Measurements from ENCODE around the gene CYSRT1. TPM values are rescaled to one million over a fixed set of nuclear protein-coding genes. Genes with fewer than 3 reads are reported as not detected.

Gene CYSRT1
- total RNA-seq, 1 donor from 2014 or later = 1.3 TPM

DNA sequence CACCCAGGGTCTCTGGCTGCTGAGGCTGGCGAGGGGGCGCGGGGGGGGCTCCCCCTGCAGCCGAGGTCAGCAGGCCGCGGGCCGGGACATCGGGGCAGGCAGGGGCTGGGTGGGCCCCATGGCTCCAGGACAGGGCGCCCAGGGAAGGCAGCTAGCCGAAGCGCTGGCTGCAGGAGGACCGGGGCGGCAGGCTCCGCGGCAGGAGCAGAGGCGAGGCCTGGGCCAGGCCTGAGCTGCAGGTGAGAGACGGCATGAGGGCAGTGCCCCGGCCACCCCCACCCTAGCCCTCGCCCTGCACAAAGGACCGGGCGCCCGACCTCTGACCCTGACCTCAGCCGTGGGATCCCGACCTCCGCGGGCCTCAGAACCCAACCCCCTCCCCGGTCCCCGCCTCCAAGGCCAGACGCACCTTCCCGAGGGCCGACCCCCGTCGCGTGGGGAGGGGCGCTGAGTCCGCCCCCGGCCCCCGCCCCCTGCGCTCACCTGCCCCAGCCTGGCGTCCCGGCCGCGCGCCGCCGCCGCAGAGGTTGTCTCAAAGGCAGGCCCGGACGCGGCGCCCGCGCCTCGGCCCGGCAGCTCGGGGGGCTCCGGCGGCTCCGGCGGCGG is 3.4 kb upstream of the CYSRT1 start:
- no peak for TF ChIP-seq CTCF (IDR thresholded peaks at IDR 0.05; ENCODE audit: insufficient read depth, low read depth, low read length)
- TF ChIP-seq EZH2 (IDR thresholded peaks at IDR 0.05; ENCODE audit: insufficient read depth, low read length) = no peak
- peak overlapping the region; percentile 95 for H3K4me2 ChIP-seq (ENCODE audit: low read length)
- no peak overlapping the region for H3K9ac ChIP-seq (ENCODE audit: low read length)

GRCh38 chr9:137222190-137223077 is 2.5 kb upstream of the CYSRT1 start, which contains the start of gene RNF208:
TSS of gene RNF208 (minus strand) at chr9:137222240. CDS start at chr9:137221212, 1,028 bp downstream.
- H2AFZ ChIP-seq (ENCODE audit: low read depth, low read length) = peak within 1 kb of the TSS; percentile 62
- no peak within 1 kb of the TSS for H3K9ac ChIP-seq (ENCODE audit: low read length)

More for the DNA sequence above, 3.4 kb upstream of the CYSRT1 start:
- no peak overlapping the region for H3K4me3 Mint-ChIP-seq (ENCODE audit: unreplicated experiment)
- Histone ChIP-seq H3K4me3 (ENCODE audit: insufficient read depth, low read depth, low read length) (no peak overlapping the region), H3K9me3 (ENCODE audit: insufficient read depth, low read depth, low read length) (no peaks in the 10 kb centered on the region), H3K79me2 (ENCODE audit: insufficient read depth, low read length) (no peaks in the 10 kb centered on the region), H3K27me3 (ENCODE audit: insufficient read depth, low read length) (no peaks in the 10 kb centered on the region), H4K20me1 (ENCODE audit: insufficient read depth, low read length) (peaks cover 8% of the 10 kb centered on the region), H3K4me1 (ENCODE audit: insufficient read depth, low read length) (peaks cover 22% of the 10 kb centered on the region), H3K36me3 (ENCODE audit: insufficient read depth, low read length) (no peaks in the 10 kb centered on the region), H3K27ac (ENCODE audit: low read depth, low read length) (no peak overlapping the region), H2AFZ (ENCODE audit: low read depth, low read length) (no peak overlapping the region)
- FAIRE-seq (no peak), DNase-seq (ENCODE audit: low read depth) (no peak)
- H3K9me3 Mint-ChIP-seq (ENCODE audit: unreplicated experiment) = no peaks in the 10 kb centered on the region
- no peaks in the 10 kb centered on the region for H3K36me3 Mint-ChIP-seq (ENCODE audit: low read depth, unreplicated experiment)
- no peak overlapping the region for H3K27ac Mint-ChIP-seq (ENCODE audit: unreplicated experiment)
- H3K4me1 Mint-ChIP-seq (ENCODE audit: low read depth, unreplicated experiment) = peaks cover 10% of the 10 kb centered on the region
- H3K27me3 Mint-ChIP-seq (ENCODE audit: low read depth, unreplicated experiment) = no peaks in the 10 kb centered on the region

More at GRCh38 chr9:137222190-137223077, 2.5 kb upstream of the CYSRT1 start, which contains the start of gene RNF208:
- Mint-ChIP-seq H3K4me3 (ENCODE audit: unreplicated experiment) (peak within 1 kb of the TSS; percentile 67), H3K4me1 (ENCODE audit: low read depth, unreplicated experiment) (peaks cover 9% of the 10 kb centered on the region), H3K9me3 (ENCODE audit: unreplicated experiment) (no peaks in the 10 kb centered on the region), H3K36me3 (ENCODE audit: low read depth, unreplicated experiment) (no peaks in the 10 kb centered on the region), H3K27me3 (ENCODE audit: low read depth, unreplicated experiment) (no peaks in the 10 kb centered on the region), H3K27ac (ENCODE audit: unreplicated experiment) (no peak within 1 kb of the TSS)
- H3K9me3 ChIP-seq (ENCODE audit: insufficient read depth, low read depth, low read length) = no peaks in the 10 kb centered on the region
- H3K27ac ChIP-seq (ENCODE audit: low read depth, low read length) = no peak within 1 kb of the TSS
- H3K4me2 ChIP-seq (ENCODE audit: low read length) = peak within 1 kb of the TSS; percentile 95
- peak within 1 kb of the TSS; percentile 42 for H3K4me3 ChIP-seq (ENCODE audit: insufficient read depth, low read depth, low read length)
- H4K20me1 ChIP-seq (ENCODE audit: insufficient read depth, low read length) = peaks cover 8% of the 10 kb centered on the region
- H3K27me3 ChIP-seq (ENCODE audit: insufficient read depth, low read length) = no peaks in the 10 kb centered on the region
- no peaks in the 10 kb centered on the region for H3K79me2 ChIP-seq (ENCODE audit: insufficient read depth, low read length)
- no peak for FAIRE-seq
- no peak for TF ChIP-seq CTCF (IDR thresholded peaks at IDR 0.05; ENCODE audit: insufficient read depth, low read depth, low read length)
- TF ChIP-seq EZH2 (IDR thresholded peaks at IDR 0.05; ENCODE audit: insufficient read depth, low read length) = no peak
- H3K4me1 ChIP-seq (ENCODE audit: insufficient read depth, low read length) = peaks cover 30% of the 10 kb centered on the region
- no peak for DNase-seq (ENCODE audit: low read depth)
- H3K36me3 ChIP-seq (ENCODE audit: insufficient read depth, low read length) = no peaks in the 10 kb centered on the region
